GM23338 (cell line): ENCODE results near the gene QPCTL.
"Not testable (repeated sequence)": the region's sequence is repeated elsewhere in the genome, so short reads cannot be mapped to it uniquely, and the experiment has no call there.

ENCODE experiments used
- CTCF ChIP-seq, 2 experiments: fragments of 200-600 bp in 1 of 2; sonication (generic) in 1 of 2; conservative IDR thresholded peaks; 2 replicates each; pipeline versions ENCODE4 v1.5.1 to v1.6.1; 2016 to 2017; ENCODE audit warnings: antibody characterized with exemption in 2 of 2, low read depth in 2 of 2, mild to moderate bottlenecking in 2 of 2, moderate library complexity in 1 of 2
- ETS1 ChIP-seq: IDR thresholded peaks from 2 replicates; pipeline ENCODE4 v1.6.1; 2016; ENCODE audit warnings: antibody characterized with exemption
- EZH2 ChIP-seq: fragments of 200-600 bp; sonication (generic); IDR thresholded peaks from one replicate; pipeline ENCODE4 v1.8.0; 2017; ENCODE audit warnings: antibody characterized with exemption, mild to moderate bottlenecking, low read depth; ENCODE audit not compliant: unreplicated experiment
- JUNB ChIP-seq: IDR thresholded peaks from one replicate; pipeline ENCODE4 v1.6.1; 2016; ENCODE audit warnings: antibody characterized with exemption; ENCODE audit not compliant: unreplicated experiment
- NANOG ChIP-seq: IDR thresholded peaks from 2 replicates; pipeline ENCODE4 v1.6.1; 2016; ENCODE audit warnings: antibody characterized with exemption, borderline replicate concordance
- STAT1 ChIP-seq: IDR thresholded peaks from one replicate; pipeline ENCODE4 v1.6.1; 2016; ENCODE audit warnings: antibody characterized with exemption; ENCODE audit not compliant: unreplicated experiment

GRCh38 chr19:45685045-45685444, 7.4 kb upstream of the QPCTL start:
- not testable (repeated sequence) for TF ChIP-seq CTCF (conservative IDR thresholded peaks at IDR 0.05; ENCODE audit: low read depth in 2 of 2); ETS1; JUNB; EZH2; NANOG; STAT1
